GM21360 (cell line): ENCODE data around the gene MAST3.
A peak's percentile ranks its signal among the peaks of the same experiment; 100 is the strongest.

Experiments
- ATAC-seq: cut with Tn5 transposase; IDR thresholded peaks from one replicate; pipeline ENCODE4 v1.9.1; 2021; ENCODE audit warnings: mild to moderate bottlenecking, moderate library complexity; ENCODE audit not compliant: unreplicated experiment

The MAST3 gene

DNA sequence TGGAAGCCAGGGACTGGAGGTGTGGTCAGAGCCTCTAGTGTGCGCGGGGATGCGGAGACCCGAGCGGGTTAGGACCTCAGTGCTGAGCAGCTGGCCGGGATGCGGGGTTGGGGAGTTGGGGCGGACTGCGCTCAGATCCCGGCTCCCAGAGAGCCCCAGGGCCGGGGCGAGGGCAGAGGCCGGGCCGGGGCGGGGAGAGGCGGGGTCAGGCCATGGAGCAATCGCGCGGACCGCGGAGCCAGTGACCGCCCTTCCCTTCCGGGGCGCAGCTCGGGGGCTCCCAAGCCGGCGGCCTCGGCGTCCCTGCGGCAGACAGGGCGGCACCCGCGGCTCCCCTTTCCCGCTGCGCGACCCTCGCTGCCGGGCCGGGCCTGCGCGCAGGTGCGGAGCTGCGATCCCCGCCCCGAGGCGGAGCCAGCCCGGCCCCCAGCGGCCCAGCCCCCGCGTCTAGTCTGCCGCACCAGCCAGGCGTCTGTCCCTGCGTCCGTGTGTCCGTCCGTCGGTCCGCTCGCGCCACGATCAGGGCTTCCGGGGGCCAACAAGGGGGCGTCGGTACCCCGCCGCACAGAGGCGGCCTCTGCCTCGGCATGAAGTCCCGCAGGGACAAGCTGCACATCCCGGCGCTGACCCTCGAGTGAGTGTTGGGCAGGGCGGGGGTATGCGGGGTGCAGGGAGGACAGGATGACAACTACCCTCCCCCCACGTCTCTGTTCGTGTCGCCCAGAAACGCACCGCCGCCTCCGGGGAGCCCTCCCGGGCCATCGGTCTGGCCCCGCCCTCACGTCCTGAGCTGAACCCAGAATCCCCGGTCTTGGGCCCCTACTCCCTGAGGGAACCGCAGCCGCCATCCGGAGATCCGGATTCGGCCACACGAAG lies 12.4 kb downstream of the MAST3 start:
- ATAC-seq: no peak

DNA sequence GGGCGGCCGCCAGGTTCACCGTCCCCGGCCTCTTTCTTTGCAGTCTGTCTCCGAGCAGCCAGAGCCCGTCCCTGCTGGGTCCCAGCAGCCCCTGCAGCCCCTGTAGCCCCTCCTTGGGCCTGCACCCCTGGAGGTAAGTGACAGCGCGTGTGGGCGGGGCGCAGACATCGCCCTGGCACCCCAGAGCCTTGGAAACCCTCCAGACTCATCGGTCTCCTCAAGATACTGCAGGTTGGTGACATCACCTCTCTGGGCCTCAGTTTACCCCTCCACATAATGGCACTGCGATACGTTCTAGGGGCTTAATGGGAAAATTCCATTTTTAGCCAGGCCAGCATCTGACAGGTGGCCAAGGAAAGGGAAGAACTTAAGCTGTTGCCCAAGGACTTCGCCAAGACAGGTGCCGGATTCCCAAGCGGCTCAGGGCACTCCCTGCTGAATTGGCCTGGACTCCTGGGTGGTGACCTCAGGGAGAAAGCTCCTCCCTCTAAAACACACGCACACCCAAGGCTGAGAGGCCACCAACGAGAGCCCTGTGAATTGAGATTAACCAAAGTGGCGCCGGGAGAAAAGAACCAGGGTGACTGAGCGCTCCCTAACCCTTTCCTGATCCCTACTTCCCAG lies 13.1 kb downstream of the MAST3 start:
- ATAC-seq: no peak

- no peak for ATAC-seq
Observed at GRCh38 chr19:18112989-18113478, 15.5 kb downstream of the MAST3 start.

GRCh38 chr19:18113827-18114226 lies 16.2 kb downstream of the MAST3 start:
- no peak for ATAC-seq

GRCh38 chr19:18114483-18114882 lies 16.9 kb downstream of the MAST3 start:
- ATAC-seq: no peak

DNA sequence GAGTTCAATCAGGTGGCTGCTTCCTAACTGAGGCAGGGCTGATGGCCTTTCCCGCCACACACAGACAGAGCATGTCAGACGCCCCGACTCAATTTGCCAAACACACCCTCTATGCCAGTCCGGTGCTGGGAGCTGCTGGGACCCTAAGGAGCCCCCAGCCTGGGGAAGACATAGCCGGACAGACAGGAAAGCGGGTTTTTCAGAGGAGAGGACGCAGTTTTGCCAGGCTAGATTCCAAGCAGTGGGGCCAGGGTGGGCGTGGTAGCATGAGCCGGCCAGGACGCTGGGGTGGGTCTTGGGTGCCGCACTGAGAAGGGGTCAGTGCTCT lies 19.8 kb downstream of the MAST3 start:
- ATAC-seq: no peak

GRCh38 chr19:18117692-18118378 lies 20.3 kb downstream of the MAST3 start:
- ATAC-seq: peak; percentile 69

- ATAC-seq: no peak
Observed at GRCh38 chr19:18118420-18119012, 20.9 kb downstream of the MAST3 start.

DNA sequence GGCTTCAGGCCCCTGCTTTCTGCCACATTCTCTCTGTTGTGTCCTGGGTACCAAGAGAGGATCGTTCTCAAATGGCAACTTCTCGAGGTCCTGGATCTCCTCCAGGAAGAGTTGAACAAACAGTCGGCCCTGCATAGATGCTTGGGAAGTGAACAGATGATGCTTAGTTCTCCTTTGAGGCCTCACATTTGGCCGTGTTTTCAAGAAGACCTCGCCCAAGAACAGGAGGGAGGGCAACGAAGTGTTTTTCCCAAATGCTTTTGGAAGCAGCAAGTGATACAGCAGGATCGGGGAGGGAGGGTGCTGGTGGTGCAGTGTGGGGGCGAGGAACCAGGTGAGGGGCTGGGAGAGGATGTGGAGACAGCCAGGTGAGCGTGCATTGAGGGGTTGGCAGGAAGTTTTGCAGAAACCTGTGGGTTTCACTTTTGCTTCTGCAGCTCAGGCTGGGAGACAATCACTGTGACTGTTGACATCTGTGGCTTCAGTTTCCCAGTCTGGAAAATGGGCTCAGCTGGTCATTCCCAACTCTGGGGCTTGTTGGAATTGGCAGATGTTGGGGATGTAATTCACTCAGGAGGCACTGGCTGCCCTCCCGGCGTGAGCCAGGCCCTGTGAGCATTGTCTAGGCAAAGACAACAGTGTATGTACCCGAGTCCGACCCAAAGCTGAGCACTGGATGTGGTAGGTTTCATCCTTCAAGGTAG lies 21.6 kb downstream of the MAST3 start:
- ATAC-seq: no peak

GRCh38 chr19:18119717-18120105 lies 22.1 kb downstream of the MAST3 start:
- ATAC-seq: no peak

GRCh38 chr19:18120127-18120526 lies 22.5 kb downstream of the MAST3 start:
- no peak for ATAC-seq

GRCh38 chr19:18121166-18121565 lies 23.6 kb downstream of the MAST3 start:
- ATAC-seq: no peak

GRCh38 chr19:18122424-18122823 lies 24.8 kb downstream of the MAST3 start:
- no peak for ATAC-seq

DNA sequence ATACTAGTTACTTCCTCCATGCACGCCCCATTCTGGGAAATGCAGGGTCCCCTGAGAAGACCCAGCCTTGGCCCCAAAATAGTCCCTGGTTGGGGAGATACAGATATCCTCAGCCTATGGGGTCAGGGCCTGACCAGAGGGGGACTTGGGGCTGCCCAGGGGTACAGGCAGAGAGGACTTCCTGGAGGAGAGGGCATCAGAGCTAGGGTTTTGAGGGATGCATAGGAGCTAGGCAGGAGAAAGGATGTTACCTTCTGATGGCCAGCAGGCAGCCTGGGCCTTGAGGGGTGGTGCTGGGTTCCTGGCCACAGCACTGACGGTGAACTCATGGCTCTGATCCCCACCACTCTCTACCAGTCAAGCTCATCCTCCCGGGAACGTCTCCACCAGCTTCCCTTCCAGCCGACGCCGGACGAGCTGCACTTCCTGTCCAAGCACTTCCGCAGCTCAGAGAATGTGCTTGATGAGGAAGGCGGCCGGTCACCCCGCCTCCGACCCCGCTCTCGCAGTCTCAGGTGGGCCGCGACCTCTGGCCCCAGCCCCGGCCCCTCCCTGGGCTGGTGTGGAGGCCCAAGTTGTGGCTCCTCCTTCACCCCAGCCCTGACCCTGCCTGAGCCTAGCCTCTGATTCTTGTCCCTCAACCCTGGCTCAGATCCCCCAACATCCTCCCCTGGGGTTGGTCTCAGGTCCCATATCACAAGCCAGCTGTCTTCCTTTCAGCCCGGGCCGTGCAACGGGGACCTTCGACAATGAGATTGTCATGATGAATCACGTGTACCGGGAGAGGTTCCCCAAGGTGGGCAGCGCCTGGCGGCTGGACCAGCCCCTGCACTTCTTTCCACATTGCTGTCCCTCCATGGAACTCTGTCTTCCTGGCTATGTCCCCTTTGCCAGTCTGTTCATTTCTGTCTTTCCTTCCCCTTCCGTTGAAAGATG lies 25.6 kb downstream of the MAST3 start:
- no peak for ATAC-seq

DNA sequence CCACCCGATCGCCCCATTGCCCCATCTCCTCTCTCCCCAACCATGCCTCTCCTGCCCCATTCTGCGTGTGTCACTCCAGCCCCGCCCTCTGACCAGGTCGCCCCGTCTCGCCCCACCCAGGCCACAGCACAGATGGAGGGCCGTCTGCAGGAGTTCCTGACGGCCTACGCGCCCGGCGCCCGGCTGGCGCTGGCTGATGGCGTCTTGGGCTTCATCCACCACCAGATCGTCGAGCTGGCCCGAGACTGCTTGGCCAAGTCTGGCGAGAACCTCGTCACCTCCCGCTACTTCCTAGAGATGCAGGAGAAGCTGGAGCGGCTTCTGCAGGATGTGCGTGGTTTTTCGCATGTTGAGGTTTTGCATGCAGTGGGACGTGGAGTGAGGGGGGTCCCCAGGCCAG lies 26.2 kb downstream of the MAST3 start:
- ATAC-seq: no peak

DNA sequence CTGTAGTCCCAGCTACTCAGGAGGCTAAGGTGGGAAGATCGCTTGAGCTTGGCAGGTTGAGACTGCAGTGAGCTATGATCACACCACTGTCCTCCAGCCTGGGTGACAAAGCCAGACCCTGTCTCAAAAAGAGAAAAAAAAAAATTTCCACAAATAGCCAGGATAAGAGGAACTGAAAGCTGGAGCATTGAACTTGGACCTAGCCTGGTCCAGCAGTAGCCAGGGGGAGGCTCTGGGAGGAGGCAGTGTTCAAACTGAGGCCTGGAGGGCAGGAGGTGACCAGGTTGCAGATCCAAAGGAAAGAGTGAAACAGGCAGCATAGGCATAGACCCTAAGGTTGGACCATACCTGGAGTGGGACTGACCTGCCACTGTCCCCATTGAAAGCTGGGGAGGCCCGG lies 28.5 kb downstream of the MAST3 start:
- ATAC-seq: no peak

DNA sequence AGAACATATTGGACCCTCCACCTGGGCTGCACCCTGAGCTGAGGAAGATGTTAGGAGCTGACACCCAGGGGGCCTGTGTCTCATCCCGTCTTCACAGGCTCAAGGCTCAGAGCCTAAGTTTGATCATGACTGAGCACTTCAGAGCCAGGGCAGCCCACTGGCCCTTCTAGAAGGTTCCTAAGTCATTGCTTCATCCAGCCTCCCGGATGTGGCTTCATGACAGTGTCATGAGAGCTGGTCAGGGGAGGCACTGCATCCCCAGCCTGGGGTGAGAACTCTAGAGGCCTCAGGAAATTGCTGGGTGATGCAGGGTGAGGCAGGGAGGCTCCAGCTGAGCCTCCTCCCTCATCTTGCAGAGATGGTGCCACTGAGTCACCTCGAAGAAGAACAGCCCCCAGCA lies 30.5 kb downstream of the MAST3 start:
- no peak for ATAC-seq

DNA sequence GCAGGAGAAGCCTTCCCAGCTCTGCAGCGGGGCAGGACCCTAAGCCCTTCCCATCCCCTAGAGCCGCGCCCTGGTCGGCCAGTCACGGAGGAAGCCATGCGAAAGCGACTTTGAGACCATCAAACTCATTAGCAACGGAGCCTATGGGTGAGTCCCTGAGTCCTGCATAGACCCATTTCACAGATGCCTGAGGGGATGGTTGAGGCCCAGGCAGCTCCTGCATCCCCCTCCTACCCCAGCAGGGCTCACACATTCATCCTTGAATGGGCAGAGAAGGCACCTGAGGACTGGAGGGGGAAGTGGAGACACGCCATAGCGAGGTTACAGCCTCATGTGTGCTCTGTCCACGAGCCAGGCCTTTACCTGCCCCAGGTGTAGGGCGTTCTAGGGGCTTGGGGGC lies 31.2 kb downstream of the MAST3 start:
- ATAC-seq: no peak

DNA sequence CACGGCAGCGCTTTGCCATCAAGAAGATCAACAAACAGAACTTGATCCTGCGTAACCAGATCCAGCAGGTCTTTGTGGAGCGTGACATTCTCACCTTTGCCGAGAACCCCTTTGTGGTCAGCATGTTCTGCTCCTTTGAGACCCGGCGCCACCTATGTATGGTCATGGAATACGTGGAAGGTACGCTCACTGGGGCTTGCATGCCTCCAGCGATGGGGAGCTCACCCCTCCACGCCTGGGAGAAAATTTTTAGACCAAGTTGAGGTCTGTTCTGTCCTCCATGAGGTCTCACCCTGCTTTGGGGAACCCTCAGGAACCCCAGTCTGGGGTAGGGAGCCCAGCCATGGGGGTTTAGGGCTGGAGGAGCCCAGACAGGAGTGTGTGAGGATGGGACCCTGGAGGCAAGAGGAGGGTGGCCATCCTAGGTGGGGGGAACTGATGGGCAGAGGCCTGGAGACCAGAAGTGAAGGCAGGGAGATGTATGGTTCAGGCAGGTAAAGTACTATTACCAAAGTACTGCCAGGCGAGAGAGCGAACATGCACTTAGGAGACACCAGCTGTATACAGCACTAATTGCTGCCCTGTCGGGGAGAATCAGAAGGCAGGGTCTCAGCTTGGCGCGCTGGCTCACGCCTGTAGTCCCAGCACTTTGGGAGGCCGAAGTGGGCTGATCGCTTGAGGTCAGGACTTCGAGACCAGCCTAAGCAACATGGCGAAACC lies 33.1 kb downstream of the MAST3 start:
- ATAC-seq: no peak
